ENCODE results near the gene SLC25A28.

Gene SLC25A28

GRCh38 chr10:99565166-99565565 is 55.1 kb downstream of the SLC25A28 start:
- DNase-seq (ENCODE audit: low read depth): no peak
- TF ChIP-seq, protein P1, sequence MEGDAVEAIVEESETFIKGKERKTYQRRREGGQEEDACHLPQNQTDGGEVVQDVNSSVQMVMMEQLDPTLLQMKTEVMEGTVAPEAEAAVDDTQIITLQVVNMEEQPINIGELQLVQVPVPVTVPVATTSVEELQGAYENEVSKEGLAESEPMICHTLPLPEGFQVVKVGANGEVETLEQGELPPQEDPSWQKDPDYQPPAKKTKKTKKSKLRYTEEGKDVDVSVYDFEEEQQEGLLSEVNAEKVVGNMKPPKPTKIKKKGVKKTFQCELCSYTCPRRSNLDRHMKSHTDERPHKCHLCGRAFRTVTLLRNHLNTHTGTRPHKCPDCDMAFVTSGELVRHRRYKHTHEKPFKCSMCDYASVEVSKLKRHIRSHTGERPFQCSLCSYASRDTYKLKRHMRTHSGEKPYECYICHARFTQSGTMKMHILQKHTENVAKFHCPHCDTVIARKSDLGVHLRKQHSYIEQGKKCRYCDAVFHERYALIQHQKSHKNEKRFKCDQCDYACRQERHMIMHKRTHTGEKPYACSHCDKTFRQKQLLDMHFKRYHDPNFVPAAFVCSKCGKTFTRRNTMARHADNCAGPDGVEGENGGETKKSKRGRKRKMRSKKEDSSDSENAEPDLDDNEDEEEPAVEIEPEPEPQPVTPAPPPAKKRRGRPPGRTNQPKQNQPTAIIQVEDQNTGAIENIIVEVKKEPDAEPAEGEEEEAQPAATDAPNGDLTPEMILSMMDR (IDR thresholded peaks at IDR 0.05; ENCODE audit: insufficient read depth, low read depth, low read length, missing control alignments): no peak
- no peak overlapping the region for H3K4me3 ChIP-seq (ENCODE audit: low read depth, low read length)

GRCh38 chr10:99564361-99564760 is 55.9 kb downstream of the SLC25A28 start:
- no peak overlapping the region for H3K4me3 ChIP-seq (ENCODE audit: low read depth, low read length)
- no peak for DNase-seq (ENCODE audit: low read depth)
- TF ChIP-seq, protein P1 (IDR thresholded peaks at IDR 0.05; ENCODE audit: insufficient read depth, low read depth, low read length, missing control alignments): no peak

GRCh38 chr10:99562631-99563030 is 57.6 kb downstream of the SLC25A28 start:
- TF ChIP-seq, protein P1 (IDR thresholded peaks at IDR 0.05; ENCODE audit: insufficient read depth, low read depth, low read length, missing control alignments): no peak
- no peak for DNase-seq (ENCODE audit: low read depth)
- H3K4me3 ChIP-seq (ENCODE audit: low read depth, low read length): no peak overlapping the region

All from GM12865 (cell line).